Activated CD8-positive, alpha-beta T cell treated with anti-CD3 and anti-CD28 coated beads for 36 hours (primary cell): ENCODE results near the gene PRAMEF1. TPM values are rescaled to one million over a fixed set of nuclear protein-coding genes. Genes with fewer than 3 reads are reported as not detected.
"Not testable (repeated sequence)": the region's sequence is repeated elsewhere in the genome, so short reads cannot be mapped to it uniquely, and the experiment has no call there.

Source experiments
- ATAC-seq: fragments of 200-7000 bp; cut with Tn5 transposase; one replicate; pipeline ENCODE4 v1.10.0; 2021; ENCODE audit warnings: mild to moderate bottlenecking, moderate library complexity
- CTCF ChIA-PET: fragments of 350-600 bp; sonication (Branson Sonifier 250); formaldehyde crosslinking; loops from one replicate; lab custom pipeline; 2021; ENCODE audit warnings: antibody characterized with exemption; lab: Charles Lee
- POLR2A ChIA-PET: fragments of 350-600 bp; sonication (Branson Sonifier 250); formaldehyde crosslinking; loops from one replicate; lab custom pipeline; 2021; ENCODE audit warnings: antibody characterized with exemption; lab: Charles Lee
- DNase-seq: peaks from one replicate; pipeline ENCODE4 v3.0.0-alpha.2; 2020
- H3K27ac Mint-ChIP-seq: one replicate; pipeline ENCODE4 v1.8.0; 2021; ENCODE audit warnings: mild to moderate bottlenecking, mixed read lengths
- H3K27me3 Mint-ChIP-seq: one replicate; pipeline ENCODE4 v1.8.0; 2021; ENCODE audit warnings: mixed read lengths
- H3K36me3 Mint-ChIP-seq: one replicate; pipeline ENCODE4 v1.8.0; 2021; ENCODE audit warnings: low read depth, mixed read lengths
- H3K4me1 Mint-ChIP-seq: one replicate; pipeline ENCODE4 v1.8.0; 2021; ENCODE audit warnings: low read depth, mixed read lengths
- H3K4me3 Mint-ChIP-seq: one replicate; pipeline ENCODE4 v1.8.0; 2021; ENCODE audit warnings: mild to moderate bottlenecking, moderate library complexity, mixed read lengths
- H3K9me3 Mint-ChIP-seq: one replicate; pipeline ENCODE4 v1.8.0; 2021; ENCODE audit warnings: mixed read lengths
- CTCF ChIP-seq: fragments of 200-600 bp; IDR thresholded peaks from one replicate; pipeline ENCODE4 v1.8.0; 2022; ENCODE audit warnings: antibody characterized with exemption, mild to moderate bottlenecking
- intact Hi-C: fragments of 100-400 bp; cut with micrococcal nuclease; formaldehyde crosslinking; loops from one replicate; pipeline ENCODE4 v1.10.0; 2022
- total RNA-seq, 2 experiments: library from RNA; stranded (reverse); gene quantifications; one replicate each; pipeline ENCODE4 v1.2.3, GENCODE V29; 2021

The PRAMEF1 gene
- total RNA-seq, 2 experiments from 2014 or later: not detected

GRCh38 chr1:12776801-12777557 lies 14.2 kb upstream of the PRAMEF1 start:
- peaks cover 6% of the 10 kb centered on the region for H3K27me3 Mint-ChIP-seq
- no peak for ATAC-seq
- H3K9me3 Mint-ChIP-seq: no peaks in the 10 kb centered on the region

GRCh38 chr1:12778061-12778460 lies 13.1 kb upstream of the PRAMEF1 start:
- Mint-ChIP-seq H3K36me3 (no peaks in the 10 kb centered on the region), H3K27ac (no peak overlapping the region), H3K4me1 (no peaks in the 10 kb centered on the region), H3K4me3 (no peak overlapping the region), H3K27me3 (peaks cover 4% of the 10 kb centered on the region), H3K9me3 (peaks cover under 1% of the 10 kb centered on the region)
- intact Hi-C loops: no loop called here
- no peak for TF ChIP-seq CTCF
- CTCF ChIA-PET: no interaction called here
- POLR2A ChIA-PET: no interaction called here
- DNase-seq: no peak
- no peak for ATAC-seq

More at GRCh38 chr1:12776801-12777557, 14.2 kb upstream of the PRAMEF1 start:
- Mint-ChIP-seq H3K36me3 (no peaks in the 10 kb centered on the region), H3K4me3 (no peak overlapping the region), H3K27ac (no peak overlapping the region), H3K4me1 (no peaks in the 10 kb centered on the region)
- intact Hi-C loops: no loop called here
- no peak for DNase-seq
- CTCF ChIA-PET: no interaction called here
- POLR2A ChIA-PET: no interaction called here
- no peak for TF ChIP-seq CTCF

GRCh38 chr1:12778907-12779306 lies 12.3 kb upstream of the PRAMEF1 start:
- no peaks in the 10 kb centered on the region for H3K36me3 Mint-ChIP-seq
- H3K27ac Mint-ChIP-seq: no peak overlapping the region
- no peaks in the 10 kb centered on the region for H3K4me1 Mint-ChIP-seq
- H3K27me3 Mint-ChIP-seq: peaks cover 3% of the 10 kb centered on the region
- no peak overlapping the region for H3K4me3 Mint-ChIP-seq
- intact Hi-C loops: no loop called here
- no peak for TF ChIP-seq CTCF
- ChIA-PET CTCF (no interaction called here), POLR2A (no interaction called here)
- H3K9me3 Mint-ChIP-seq: peaks cover 7% of the 10 kb centered on the region
- DNase-seq (no peak), ATAC-seq (no peak)

- CTCF ChIA-PET, H3K4me3 Mint-ChIP-seq, DNase-seq, H3K27ac Mint-ChIP-seq, H3K36me3 Mint-ChIP-seq, H3K4me1 Mint-ChIP-seq, H3K27me3 Mint-ChIP-seq, POLR2A ChIA-PET, ATAC-seq, intact Hi-C loops: not testable (repeated sequence)
- H3K9me3 Mint-ChIP-seq: peaks cover 22% of the 10 kb centered on the region
These were observed 9.7 kb upstream of the PRAMEF1 start for GRCh38 chr1:12781488-12781887.

GRCh38 chr1:12783783-12784182 lies 7.4 kb upstream of the PRAMEF1 start:
- peak; percentile 7 for DNase-seq
- H3K27ac Mint-ChIP-seq, H3K27me3 Mint-ChIP-seq, CTCF ChIA-PET, H3K36me3 Mint-ChIP-seq, ATAC-seq, H3K4me1 Mint-ChIP-seq, POLR2A ChIA-PET, intact Hi-C loops, H3K4me3 Mint-ChIP-seq: not testable (repeated sequence)
- H3K9me3 Mint-ChIP-seq: peaks cover 23% of the 10 kb centered on the region
- peak; percentile 38 for TF ChIP-seq CTCF

- H3K4me1 Mint-ChIP-seq, CTCF ChIA-PET, H3K27ac Mint-ChIP-seq, H3K4me3 Mint-ChIP-seq, POLR2A ChIA-PET, H3K36me3 Mint-ChIP-seq, H3K27me3 Mint-ChIP-seq, ATAC-seq, intact Hi-C loops: not testable (repeated sequence)
- DNase-seq: peak; percentile 27
- H3K9me3 Mint-ChIP-seq: peaks cover 23% of the 10 kb centered on the region
These were observed 6.5 kb upstream of the PRAMEF1 start for GRCh38 chr1:12784729-12785128.
